ENCODE data around the gene ALG9. TPM values are rescaled to one million over a fixed set of nuclear protein-coding genes. Genes with fewer than 3 reads are reported as not detected.

The ALG9 gene
- total and polyA plus RNA-seq, 2 donors from 2014 or later: 27.8 to 30.0 TPM

DNA sequence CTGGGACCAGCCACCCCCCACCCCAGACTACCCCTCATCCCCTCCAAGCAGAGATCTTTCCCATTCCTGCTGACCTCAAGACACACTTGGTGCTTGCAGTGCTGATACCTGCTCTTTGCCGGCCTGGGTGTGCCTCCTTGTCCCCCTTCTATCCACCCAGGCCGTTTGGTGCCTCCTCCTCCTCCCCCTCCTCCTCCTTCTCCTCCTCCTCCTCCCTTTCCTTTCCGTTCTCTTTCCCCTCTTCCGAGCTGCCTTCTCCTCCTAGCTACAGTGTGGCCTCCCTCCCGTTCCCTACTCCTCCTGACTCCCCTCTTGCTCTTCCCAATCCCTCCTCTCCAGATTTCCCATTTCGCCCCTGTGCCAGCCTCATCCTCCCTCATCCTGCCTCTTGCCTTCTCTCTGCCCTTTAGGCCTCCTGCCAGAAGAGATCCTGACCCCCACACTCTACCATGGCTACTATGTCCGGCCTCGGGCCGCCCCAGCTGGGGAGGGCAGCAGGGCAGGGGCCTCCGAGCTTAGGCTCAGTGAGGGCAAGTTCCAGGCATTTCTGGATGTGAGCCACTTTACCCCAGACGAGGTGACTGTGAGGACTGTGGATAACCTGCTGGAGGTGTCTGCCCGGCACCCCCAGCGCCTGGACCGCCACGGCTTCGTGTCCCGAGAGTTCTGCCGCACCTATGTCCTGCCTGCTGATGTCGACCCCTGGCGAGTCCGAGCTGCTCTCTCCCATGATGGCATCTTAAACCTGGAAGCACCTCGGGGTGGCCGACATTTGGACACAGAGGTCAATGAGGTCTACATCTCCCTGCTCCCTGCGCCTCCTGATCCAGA, 41.9 kb upstream of the ALG9 start:
- peak overlapping the region; percentile 0 to 64 (median 4) for H3K9ac ChIP-seq (ENCODE audit: low read length in 3 of 3)
- no peaks in the 10 kb centered on the region for H3K36me3 ChIP-seq (ENCODE audit: control insufficient read depth in 2 of 3, insufficient read depth in 3 of 3, low read length in 3 of 3)
- H3K27me3 ChIP-seq (ENCODE audit: control insufficient read depth, insufficient read depth, low read length): no peaks in the 10 kb centered on the region
- DNase-seq (peak in 3 of 5 donors; percentile 49 to 80 (median 66)), FAIRE-seq (no peak)
- H3K4me3 ChIP-seq (ENCODE audit: low read length in 3 of 3): peak overlapping the region; percentile 18 to 59 (median 44)
- peak overlapping the region; percentile 86 to 90 for H3K27ac ChIP-seq (ENCODE audit: low read depth in 2 of 2, low read length in 2 of 2)
- no peaks in the 10 kb centered on the region for H3K9me3 ChIP-seq (ENCODE audit: control insufficient read depth in 2 of 3, insufficient read depth in 1 of 3, low read length in 3 of 3)
- TF ChIP-seq, protein P1, sequence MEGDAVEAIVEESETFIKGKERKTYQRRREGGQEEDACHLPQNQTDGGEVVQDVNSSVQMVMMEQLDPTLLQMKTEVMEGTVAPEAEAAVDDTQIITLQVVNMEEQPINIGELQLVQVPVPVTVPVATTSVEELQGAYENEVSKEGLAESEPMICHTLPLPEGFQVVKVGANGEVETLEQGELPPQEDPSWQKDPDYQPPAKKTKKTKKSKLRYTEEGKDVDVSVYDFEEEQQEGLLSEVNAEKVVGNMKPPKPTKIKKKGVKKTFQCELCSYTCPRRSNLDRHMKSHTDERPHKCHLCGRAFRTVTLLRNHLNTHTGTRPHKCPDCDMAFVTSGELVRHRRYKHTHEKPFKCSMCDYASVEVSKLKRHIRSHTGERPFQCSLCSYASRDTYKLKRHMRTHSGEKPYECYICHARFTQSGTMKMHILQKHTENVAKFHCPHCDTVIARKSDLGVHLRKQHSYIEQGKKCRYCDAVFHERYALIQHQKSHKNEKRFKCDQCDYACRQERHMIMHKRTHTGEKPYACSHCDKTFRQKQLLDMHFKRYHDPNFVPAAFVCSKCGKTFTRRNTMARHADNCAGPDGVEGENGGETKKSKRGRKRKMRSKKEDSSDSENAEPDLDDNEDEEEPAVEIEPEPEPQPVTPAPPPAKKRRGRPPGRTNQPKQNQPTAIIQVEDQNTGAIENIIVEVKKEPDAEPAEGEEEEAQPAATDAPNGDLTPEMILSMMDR (IDR thresholded peaks at IDR 0.05; ENCODE audit: borderline replicate concordance, extremely low read depth, insufficient read depth): no peak
- intact Hi-C loops (cut with DNase I): no loop called here
- H3K4me1 ChIP-seq (ENCODE audit: control insufficient read depth in 2 of 3, insufficient read depth in 2 of 3, low read depth in 1 of 3, low read length in 3 of 3): peaks cover 0 to 20% (median 17%) of the 10 kb centered on the region in 3 donors

DNA sequence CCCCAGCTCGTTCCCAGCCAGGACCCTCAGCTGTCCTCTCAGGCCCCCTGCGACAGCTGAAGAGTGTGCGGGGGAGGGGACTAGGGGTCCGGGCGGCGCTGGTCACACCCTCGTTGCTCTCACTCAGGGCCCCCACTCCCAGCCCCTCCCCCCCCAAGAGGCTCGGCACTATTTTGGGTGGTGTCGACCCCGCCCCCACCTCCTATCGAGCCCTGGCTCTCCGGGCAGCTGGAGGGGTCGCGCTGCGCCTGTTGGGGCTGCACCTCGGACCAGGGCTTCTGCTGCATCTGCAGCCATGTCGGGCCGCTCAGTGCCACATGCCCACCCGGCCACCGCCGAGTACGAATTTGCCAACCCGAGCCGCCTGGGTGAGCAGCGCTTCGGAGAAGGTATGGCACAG, 41.2 kb upstream of the ALG9 start, which contains the start of gene HSPB2:
TSS of gene HSPB2 (plus strand) at position 200 of the 400 bp plus-strand sequence. CDS start at position 296, 96 bp downstream.
- DNase-seq (peak in 4 of 5 donors; percentile 32 to 78 (median 64)), FAIRE-seq (no peak)
- intact Hi-C loops (cut with DNase I): no loop called here
- H3K27me3 ChIP-seq (ENCODE audit: control insufficient read depth, insufficient read depth, low read length): no peaks in the 10 kb centered on the region
- peak within 1 kb of the TSS; percentile 4 to 77 (median 59) for H3K9ac ChIP-seq (ENCODE audit: low read length in 3 of 3)
- no peaks in the 10 kb centered on the region for H3K9me3 ChIP-seq (ENCODE audit: control insufficient read depth in 2 of 3, insufficient read depth in 1 of 3, low read length in 3 of 3)
- peak within 1 kb of the TSS; percentile 44 to 59 (median 56) for H3K4me3 ChIP-seq (ENCODE audit: low read length in 3 of 3)
- TF ChIP-seq, protein P1 (IDR thresholded peaks at IDR 0.05; ENCODE audit: borderline replicate concordance, extremely low read depth, insufficient read depth): no peak
- H3K27ac ChIP-seq (ENCODE audit: low read depth in 2 of 2, low read length in 2 of 2): peak within 1 kb of the TSS; percentile 90 to 91
- peaks cover 0 to 20% (median 13%) of the 10 kb centered on the region in 3 donors for H3K4me1 ChIP-seq (ENCODE audit: control insufficient read depth in 2 of 3, insufficient read depth in 2 of 3, low read depth in 1 of 3, low read length in 3 of 3)
- H3K36me3 ChIP-seq (ENCODE audit: control insufficient read depth in 2 of 3, insufficient read depth in 3 of 3, low read length in 3 of 3): no peaks in the 10 kb centered on the region

- FAIRE-seq (peak; percentile 49), DNase-seq (peak; percentile 71 to 97 (median 83))
- Histone ChIP-seq H3K27ac (ENCODE audit: low read depth in 2 of 2, low read length in 2 of 2) (peak within 1 kb of the TSS; percentile 90 to 91), H3K4me1 (ENCODE audit: control insufficient read depth in 2 of 3, insufficient read depth in 2 of 3, low read depth in 1 of 3, low read length in 3 of 3) (peaks cover 0 to 20% (median 10%) of the 10 kb centered on the region in 3 donors), H3K27me3 (ENCODE audit: control insufficient read depth, insufficient read depth, low read length) (no peaks in the 10 kb centered on the region), H3K36me3 (ENCODE audit: control insufficient read depth in 2 of 3, insufficient read depth in 3 of 3, low read length in 3 of 3) (no peaks in the 10 kb centered on the region), H3K9me3 (ENCODE audit: control insufficient read depth in 2 of 3, insufficient read depth in 1 of 3, low read length in 3 of 3) (no peaks in the 10 kb centered on the region), H3K4me3 (ENCODE audit: low read length in 3 of 3) (peak within 1 kb of the TSS; percentile 24 to 59 (median 56)), H3K9ac (ENCODE audit: low read length in 3 of 3) (peak within 1 kb of the TSS in 2 of 3 donors; percentile 76 to 77)
- TF ChIP-seq, protein P1 (IDR thresholded peaks at IDR 0.05; ENCODE audit: borderline replicate concordance, extremely low read depth, insufficient read depth): no peak
- intact Hi-C loops (cut with DNase I): no loop called here
These were observed 40.4 kb upstream of the ALG9 start, which contains the start of gene CRYAB for GRCh38 chr11:111911563-111912401. CRYAB (minus strand) TSS chr11:111911770; CDS start chr11:111911724, 46 bp downstream.

All from kidney (tissue), 14 donors.